Endothelial cell of umbilical vein (primary cell): ENCODE measurements around the gene PAX5. TPM values are rescaled to one million over a fixed set of nuclear protein-coding genes. Genes with fewer than 3 reads are reported as not detected.

Experiments
- BruUV-seq: library from RNA; stranded (reverse); fragments of 400-500 nt; replicated peaks from 2 replicates; lab custom pipeline; 2021; lab: Mats Ljungman, UMichigan
- CTCF ChIA-PET: fragments of 300-600, 350-600 bp; sonication (Branson Sonifier 250); formaldehyde crosslinking; loops from one replicate; lab custom pipeline; 2021; ENCODE audit warnings: antibody characterized with exemption, inconsistent platforms; lab: Charles Lee
- POLR2A ChIA-PET: fragments of 300-600, 350-600 bp; sonication (Branson Sonifier 250); formaldehyde crosslinking; loops from one replicate; lab custom pipeline; 2021; ENCODE audit warnings: antibody characterized with exemption, inconsistent platforms; lab: Charles Lee
- DNase-seq: peaks from one replicate; pipeline ENCODE4 v3.0.0-alpha.2; 2011; ENCODE audit warnings: low read depth, low spot score
- FAIRE-seq: peaks from 2 replicates; lab custom pipeline; 2011; peaks lifted over from hg19 to GRCh38; lab: Jason Lieb, UNC
- H2AFZ ChIP-seq: 2 replicates; pipeline ENCODE4 v1.6.0; 2012; ENCODE audit warnings: low read depth, low read length, control low read depth, inconsistent platforms
- H3K27ac ChIP-seq: 2 replicates; pipeline ENCODE4 v1.5.1; 2011; ENCODE audit warnings: low read depth, mild to moderate bottlenecking, control low read depth, low read length, moderate library complexity; ENCODE audit not compliant: insufficient read depth
- H3K27me3 ChIP-seq, 2 experiments: 2 replicates each; pipeline versions ENCODE4 v1.6.0 to v1.6.1; 2011; ENCODE audit warnings: low read length in 2 of 2, mixed read lengths in 1 of 2; ENCODE audit not compliant: control insufficient read depth in 2 of 2, insufficient read depth in 2 of 2
- H3K36me3 ChIP-seq, 2 experiments: 2 replicates in 1 of 2; 3 replicates in 1 of 2; pipeline ENCODE4 v1.5.1; 2011; ENCODE audit warnings: low read length in 2 of 2, mild to moderate bottlenecking in 1 of 2, moderate library complexity in 1 of 2; ENCODE audit not compliant: control insufficient read depth in 2 of 2, insufficient read depth in 2 of 2; ENCODE audit errors: extremely low read depth in 1 of 2
- H3K4me1 ChIP-seq: 3 replicates; pipeline ENCODE4 v1.5.1; 2011; ENCODE audit warnings: mild to moderate bottlenecking, low read length; ENCODE audit not compliant: control insufficient read depth, insufficient read depth; ENCODE audit errors: extremely low read depth
- H3K4me2 ChIP-seq: 2 replicates; pipeline ENCODE4 v1.6.1; 2011; ENCODE audit warnings: low read length, control low read depth, mixed read lengths; ENCODE audit not compliant: insufficient read depth
- H3K4me3 ChIP-seq, 3 experiments: fragments of 200-600 bp in 1 of 3; sonication (generic), shearing (Covaris generic) in 1 of 3; replicated peaks in 1 of 3; 2 replicates each; pipeline ENCODE4 v1.5.1; 2011 to 2016; ENCODE audit warnings: control low read depth in 3 of 3, low read length in 3 of 3, mild to moderate bottlenecking in 2 of 3, inconsistent platforms in 1 of 3, low read depth in 1 of 3, moderate library complexity in 1 of 3; ENCODE audit not compliant: insufficient read depth in 1 of 3
- H3K79me2 ChIP-seq: 2 replicates; pipeline ENCODE4 v1.6.0; 2012; ENCODE audit warnings: low read length, inconsistent platforms; ENCODE audit not compliant: control insufficient read depth, insufficient read depth
- H3K9ac ChIP-seq: replicated peaks from 2 replicates; pipeline ENCODE3; 2011; ENCODE audit warnings: low read length, control low read depth; ENCODE audit not compliant: insufficient read depth; ENCODE audit errors: extremely low read depth
- H3K9me1 ChIP-seq: replicated peaks from 3 replicates; pipeline ENCODE4 v1.6.0; 2011; ENCODE audit warnings: mild to moderate bottlenecking, low read length; ENCODE audit not compliant: control insufficient read depth, insufficient read depth; ENCODE audit errors: extremely low read depth
- H3K9me3 ChIP-seq: replicated peaks from 2 replicates; pipeline ENCODE4 v1.5.1; 2012; ENCODE audit warnings: low read length, inconsistent platforms; ENCODE audit not compliant: control insufficient read depth, insufficient read depth
- H4K20me1 ChIP-seq: replicated peaks from 2 replicates; pipeline ENCODE3; 2011; ENCODE audit warnings: mild to moderate bottlenecking, low read length; ENCODE audit not compliant: control insufficient read depth, insufficient read depth; ENCODE audit errors: extremely low read depth
- CTCF ChIP-seq, 2 donors: IDR thresholded peaks; 1 replicate in 1 of 2; 2 replicates in 1 of 2; pipeline ENCODE4 v1.5.1; 2011; ENCODE audit warnings: low read length in 2 of 2, mild to moderate bottlenecking in 2 of 2, moderate library complexity in 2 of 2, control low read depth in 1 of 2, inconsistent platforms in 1 of 2, low read depth in 1 of 2; ENCODE audit not compliant: insufficient read depth in 1 of 2; ENCODE audit errors: extremely low read depth in 1 of 2
- EZH2 ChIP-seq: IDR thresholded peaks from 2 replicates; pipeline ENCODE4 v1.6.1; 2012; ENCODE audit warnings: borderline replicate concordance, low read depth, mild to moderate bottlenecking, moderate library complexity, low read length, inconsistent platforms; ENCODE audit not compliant: severe bottlenecking
- FOS ChIP-seq: IDR thresholded peaks from 2 replicates; pipeline ENCODE4 v1.6.1; 2011; ENCODE audit warnings: mild to moderate bottlenecking, low read length, moderate library complexity, borderline replicate concordance; ENCODE audit not compliant: insufficient read depth
- GATA2 ChIP-seq: IDR thresholded peaks from 2 replicates; pipeline ENCODE4 v1.7.0; 2011; ENCODE audit warnings: low read depth, mild to moderate bottlenecking, moderate library complexity, mixed read lengths, low read length; ENCODE audit not compliant: insufficient read length, insufficient read depth
- JUN ChIP-seq: IDR thresholded peaks from 2 replicates; pipeline ENCODE4 v1.6.1; 2011; ENCODE audit warnings: borderline replicate concordance, low read depth; ENCODE audit not compliant: insufficient read length, insufficient read depth
- MAX ChIP-seq: IDR thresholded peaks from 2 replicates; pipeline ENCODE4 v1.6.1; 2011; ENCODE audit not compliant: insufficient read depth, insufficient read length
- MYC ChIP-seq: IDR thresholded peaks from one replicate; pipeline ENCODE4 v1.6.1; 2011; ENCODE audit warnings: mild to moderate bottlenecking, low read depth, low read length
- POLR2A ChIP-seq: IDR thresholded peaks from 2 replicates; pipeline ENCODE4 v1.6.1; 2012; ENCODE audit warnings: low read depth, mild to moderate bottlenecking, control low read depth, low read length
- POLR2AphosphoS5 ChIP-seq: IDR thresholded peaks from 2 replicates; pipeline ENCODE4 v1.6.1; 2012; ENCODE audit warnings: low read depth, mild to moderate bottlenecking, control low read depth, low read length, moderate library complexity; ENCODE audit not compliant: insufficient read depth
- dilution Hi-C: fragments of 300-500 bp; cut with MboI; formaldehyde crosslinking; loops from one replicate; pipeline ENCODE4 v1.15.0; 2019; ENCODE audit warnings: low sequenced_read_pairs; ENCODE audit not compliant: extremely low pct_ligation_motif_present
- intact Hi-C: fragments of 100-400 bp; cut with micrococcal nuclease; formaldehyde crosslinking; loops from one replicate; pipeline ENCODE4 v1.10.0; 2022
- polyA plus RNA-seq, 4 experiments: library from polyadenylated mRNA; depleted of rRNA in 3 of 4; stranded (reverse) in 3 of 4; unstranded in 1 of 4; fragments of >200 nt; gene quantifications; 2 replicates each; pipeline versions ENCODE4 v1.2.1 to v1.2.3, GENCODE V29; 2011 to 2012; ENCODE audit warnings: missing spikeins in 1 of 4
- total RNA-seq: library from RNA; stranded (reverse); gene quantifications from 2 replicates; pipeline ENCODE4 v1.2.3, GENCODE V29; 2021

The PAX5 gene
- total and polyA plus RNA-seq, 2 donors (not counting 3 experiments of a cell fraction or from before 2014, with no cell fraction given) = not detected

- CTCF ChIA-PET = no interaction called here
- no peak overlapping the region for H3K9ac ChIP-seq
- H3K4me3 ChIP-seq = no peak overlapping the region
- POLR2A ChIA-PET = no interaction called here
- BruUV-seq = no TSS peak
- no peaks in the 10 kb centered on the region for H3K9me3 ChIP-seq
- TF ChIP-seq FOS (peak; percentile 68), GATA2 (no peak), JUN (no peak), MYC (no peak), POLR2A (no peak)
- DNase-seq (peak; percentile 48), FAIRE-seq (no peak)
- no peaks in the 10 kb centered on the region for H3K9me1 ChIP-seq
- H3K4me2 ChIP-seq = no peak overlapping the region
- no peak overlapping the region for H3K27ac ChIP-seq
- H3K79me2 ChIP-seq = no peaks in the 10 kb centered on the region
- H2AFZ ChIP-seq = no peak overlapping the region
- dilution Hi-C loops = no loop called here
- peaks cover 9% of the 10 kb centered on the region for H3K4me1 ChIP-seq
- H3K36me3 ChIP-seq = no peaks in the 10 kb centered on the region
- no peaks in the 10 kb centered on the region for H4K20me1 ChIP-seq
- intact Hi-C loops = no loop called here
- H3K27me3 ChIP-seq = peaks cover 0 to 5% of the 10 kb centered on the region in 2 experiments
These were observed 105.3 kb downstream of the PAX5 start for GRCh38 chr9:36928670-36929349.

GRCh38 chr9:36928210-36928609, 105.9 kb downstream of the PAX5 start:
- FAIRE-seq = no peak

More at GRCh38 chr9:36928210-36928609, 105.9 kb downstream of the PAX5 start:
- Histone ChIP-seq H3K4me3 (no peak overlapping the region), H3K4me2 (no peak overlapping the region), H3K4me1 (peaks cover 11% of the 10 kb centered on the region), H3K27ac (no peak overlapping the region), H3K9ac (no peak overlapping the region), H3K9me1 (no peaks in the 10 kb centered on the region), H2AFZ (no peak overlapping the region), H4K20me1 (no peaks in the 10 kb centered on the region), H3K79me2 (no peaks in the 10 kb centered on the region), H3K27me3 (peaks cover 0 to 5% of the 10 kb centered on the region in 2 experiments), H3K9me3 (no peaks in the 10 kb centered on the region), H3K36me3 (no peaks in the 10 kb centered on the region)
- TF ChIP-seq EZH2 (no peak), POLR2A (no peak), FOS (no peak), MAX (no peak), CTCF (IDR thresholded peaks at IDR 0.05; ENCODE audit: extremely low read depth in 1 of 2, insufficient read depth in 1 of 2, low read depth in 1 of 2, low read length in 2 of 2) (no peak), POLR2AphosphoS5 (no peak), GATA2 (no peak), MYC (no peak), JUN (no peak)
- POLR2A ChIA-PET = no interaction called here
- dilution Hi-C loops (no loop called here), intact Hi-C loops (no loop called here)
- DNase-seq = no peak
- CTCF ChIA-PET = no interaction called here
- no TSS peak for BruUV-seq
